ENCODE results near the gene ANKRD22. TPM values are rescaled to one million over a fixed set of nuclear protein-coding genes. Genes with fewer than 3 reads are reported as not detected.

ANKRD22 gene
- total and polyA plus RNA-seq, 2 donors (not counting 1 experiment from before 2014, with no cell fraction given): 0.09 TPM; not detected in 1

DNA sequence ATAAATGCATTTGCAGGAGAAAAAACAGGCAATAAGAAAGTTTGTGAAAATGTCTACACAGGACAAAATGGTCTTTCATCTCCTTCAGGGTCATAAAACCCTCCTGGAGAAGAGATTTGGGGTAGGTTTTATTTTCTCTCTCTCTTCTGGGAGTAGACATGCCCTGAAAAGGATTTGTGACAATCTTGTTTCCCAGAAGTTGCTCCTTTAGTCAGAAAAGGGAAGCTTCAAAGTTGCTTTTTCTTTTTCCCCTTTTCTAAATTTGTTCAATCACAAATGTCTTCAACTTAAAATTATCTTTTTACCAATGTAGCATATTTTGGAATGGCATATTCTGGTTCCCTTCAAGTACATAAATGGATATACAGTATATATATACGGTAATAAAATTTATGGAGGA lies 9.4 kb upstream of the ANKRD22 start:
- Histone ChIP-seq H3K27me3 (replicated peaks in 1 of 4; ENCODE audit: control extremely low read depth in 1 of 4, control insufficient read depth in 3 of 4, insufficient read depth in 4 of 4, low read length in 3 of 4) (no peaks in the 10 kb centered on the region), H3K4me1 (ENCODE audit: control insufficient read depth in 2 of 2, insufficient read depth in 2 of 2, low read length in 2 of 2) (no peaks in the 10 kb centered on the region), H2AFZ (ENCODE audit: insufficient read depth, low read depth, low read length, poor library complexity, severe bottlenecking) (no peak overlapping the region), H3K36me3 (replicated peaks in 1 of 2; ENCODE audit: control extremely low read depth in 1 of 2, control insufficient read depth in 1 of 2, extremely low read depth in 1 of 2, insufficient read depth in 2 of 2, low read length in 1 of 2) (no peaks in the 10 kb centered on the region), H3K79me2 (ENCODE audit: control insufficient read depth, insufficient read depth, low read length) (no peaks in the 10 kb centered on the region), H4K20me1 (ENCODE audit: control insufficient read depth, insufficient read depth, low read length, poor library complexity, severe bottlenecking) (no peaks in the 10 kb centered on the region), H3K27ac (ENCODE audit: low read length in 2 of 2) (no peak overlapping the region), H3K4me2 (replicated peaks; ENCODE audit: low read depth, low read length, poor library complexity, severe bottlenecking) (no peak overlapping the region), H3K9ac (ENCODE audit: low read length) (no peak overlapping the region), H3K9me3 (ENCODE audit: control extremely low read depth in 1 of 3, control insufficient read depth in 2 of 3, insufficient read depth in 1 of 3, low read length in 2 of 3) (no peaks in the 10 kb centered on the region), H3K4me3 (ENCODE audit: control extremely low read depth in 1 of 5, extremely low read depth in 1 of 5, insufficient read depth in 1 of 5, low read depth in 2 of 5, low read length in 4 of 5) (no peak overlapping the region)
- intact Hi-C loops (cut with micrococcal nuclease): no loop called here
- Mint-ChIP-seq H3K27ac (no peak overlapping the region), H3K4me3 (no peak overlapping the region), H3K4me1 (no peaks in the 10 kb centered on the region), H3K9me3 (ENCODE audit: insufficient read depth) (no peaks in the 10 kb centered on the region), H3K27me3 (no peaks in the 10 kb centered on the region)
- WGBS (ENCODE audit: insufficient coverage): no CpG with 5 or more reads among the region's 1 CpG
- TF ChIP-seq, protein P1, sequence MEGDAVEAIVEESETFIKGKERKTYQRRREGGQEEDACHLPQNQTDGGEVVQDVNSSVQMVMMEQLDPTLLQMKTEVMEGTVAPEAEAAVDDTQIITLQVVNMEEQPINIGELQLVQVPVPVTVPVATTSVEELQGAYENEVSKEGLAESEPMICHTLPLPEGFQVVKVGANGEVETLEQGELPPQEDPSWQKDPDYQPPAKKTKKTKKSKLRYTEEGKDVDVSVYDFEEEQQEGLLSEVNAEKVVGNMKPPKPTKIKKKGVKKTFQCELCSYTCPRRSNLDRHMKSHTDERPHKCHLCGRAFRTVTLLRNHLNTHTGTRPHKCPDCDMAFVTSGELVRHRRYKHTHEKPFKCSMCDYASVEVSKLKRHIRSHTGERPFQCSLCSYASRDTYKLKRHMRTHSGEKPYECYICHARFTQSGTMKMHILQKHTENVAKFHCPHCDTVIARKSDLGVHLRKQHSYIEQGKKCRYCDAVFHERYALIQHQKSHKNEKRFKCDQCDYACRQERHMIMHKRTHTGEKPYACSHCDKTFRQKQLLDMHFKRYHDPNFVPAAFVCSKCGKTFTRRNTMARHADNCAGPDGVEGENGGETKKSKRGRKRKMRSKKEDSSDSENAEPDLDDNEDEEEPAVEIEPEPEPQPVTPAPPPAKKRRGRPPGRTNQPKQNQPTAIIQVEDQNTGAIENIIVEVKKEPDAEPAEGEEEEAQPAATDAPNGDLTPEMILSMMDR (IDR thresholded peaks at IDR 0.05): no peak
- no peak for TF ChIP-seq EZH2 (IDR thresholded peaks at IDR 0.05; ENCODE audit: borderline replicate concordance, insufficient read depth, low read depth, low read length, poor library complexity, severe bottlenecking)
- ChIA-PET CTCF (interaction anchor here (1.6 to 2.6 kb wide), 2 partner anchors 25 to 72 kb away, joined by 5 to 11 read pairs; no protein-coding TSS in a partner anchor), POLR2A (no interaction called here)
- DNase-seq (no peak), ATAC-seq (ENCODE audit: low read depth) (no peak)

DNA sequence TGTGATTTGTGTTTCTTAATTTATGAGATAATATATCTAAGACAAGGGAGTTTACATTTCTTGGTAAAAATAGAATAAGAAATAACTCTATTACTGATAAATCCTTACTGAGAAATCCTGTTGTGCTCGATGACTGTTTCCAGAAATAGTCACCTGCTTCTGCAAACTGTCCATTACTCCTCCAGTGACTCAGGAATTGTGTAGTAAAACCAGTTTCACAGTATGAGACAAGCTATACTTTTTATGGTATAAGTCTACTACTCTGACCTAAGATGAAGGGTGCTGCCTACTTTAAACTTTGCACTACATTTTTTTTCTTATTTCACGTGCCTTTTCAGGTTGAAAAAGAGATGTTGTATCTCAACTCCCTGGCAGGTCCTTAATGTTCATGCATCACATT lies 6.8 kb upstream of the ANKRD22 start:
- TF ChIP-seq, protein P1 (IDR thresholded peaks at IDR 0.05): no peak
- TF ChIP-seq EZH2 (IDR thresholded peaks at IDR 0.05; ENCODE audit: borderline replicate concordance, insufficient read depth, low read depth, low read length, poor library complexity, severe bottlenecking): no peak
- no peaks in the 10 kb centered on the region for H3K4me1 Mint-ChIP-seq
- no peak for ATAC-seq (ENCODE audit: low read depth)
- no peak overlapping the region for H3K9ac ChIP-seq (ENCODE audit: low read length)
- intact Hi-C loops (cut with micrococcal nuclease): no loop called here
- no CpG with 5 or more reads among the region's 2 CpGs for WGBS (ENCODE audit: insufficient coverage)
- no peaks in the 10 kb centered on the region for H4K20me1 ChIP-seq (ENCODE audit: control insufficient read depth, insufficient read depth, low read length, poor library complexity, severe bottlenecking)
- no peak overlapping the region for H3K4me2 ChIP-seq (replicated peaks; ENCODE audit: low read depth, low read length, poor library complexity, severe bottlenecking)
- H3K27ac ChIP-seq (ENCODE audit: low read length in 2 of 2): no peak overlapping the region
- no peaks in the 10 kb centered on the region for H3K9me3 ChIP-seq (ENCODE audit: control extremely low read depth in 1 of 3, control insufficient read depth in 2 of 3, insufficient read depth in 1 of 3, low read length in 2 of 3)
- no peaks in the 10 kb centered on the region for H3K36me3 ChIP-seq (replicated peaks in 1 of 2; ENCODE audit: control extremely low read depth in 1 of 2, control insufficient read depth in 1 of 2, extremely low read depth in 1 of 2, insufficient read depth in 2 of 2, low read length in 1 of 2)
- no peaks in the 10 kb centered on the region for H3K27me3 Mint-ChIP-seq
- ChIA-PET POLR2A (no interaction called here), CTCF (interaction anchor here (1.0 kb wide), 1 partner anchor 75 kb away, joined by 3 read pairs; no protein-coding TSS in a partner anchor)
- no peaks in the 10 kb centered on the region for H3K79me2 ChIP-seq (ENCODE audit: control insufficient read depth, insufficient read depth, low read length)
- no peak overlapping the region for H3K4me3 ChIP-seq (ENCODE audit: control extremely low read depth in 1 of 5, extremely low read depth in 1 of 5, insufficient read depth in 1 of 5, low read depth in 2 of 5, low read length in 4 of 5)
- H2AFZ ChIP-seq (ENCODE audit: insufficient read depth, low read depth, low read length, poor library complexity, severe bottlenecking): no peak overlapping the region
- no peak for DNase-seq
- no peaks in the 10 kb centered on the region for H3K4me1 ChIP-seq (ENCODE audit: control insufficient read depth in 2 of 2, insufficient read depth in 2 of 2, low read length in 2 of 2)
- H3K27me3 ChIP-seq (replicated peaks in 1 of 4; ENCODE audit: control extremely low read depth in 1 of 4, control insufficient read depth in 3 of 4, insufficient read depth in 4 of 4, low read length in 3 of 4): no peaks in the 10 kb centered on the region
- H3K27ac Mint-ChIP-seq: no peak overlapping the region
- no peak overlapping the region for H3K4me3 Mint-ChIP-seq
- no peaks in the 10 kb centered on the region for H3K9me3 Mint-ChIP-seq (ENCODE audit: insufficient read depth)
